WTC11 (cell line): ENCODE results near the gene JAZF1. TPM values are rescaled to one million over a fixed set of nuclear protein-coding genes. Genes with fewer than 3 reads are reported as not detected.

Experiments
- ATAC-seq: fragments of 200-7000 bp; cut with Tn5 transposase; 2 replicates; pipeline ENCODE4 v1.10.0; 2021; ENCODE audit warnings: mild to moderate bottlenecking, moderate library complexity
- CTCF ChIA-PET: fragments of 300-600 bp; sonication (Branson Sonifier 250); formaldehyde crosslinking; loops from one replicate; lab custom pipeline; 2021; ENCODE audit warnings: antibody characterized with exemption; lab: Charles Lee
- POLR2A ChIA-PET: fragments of 350-600 bp; sonication (Branson Sonifier 250); formaldehyde crosslinking; loops from one replicate; lab custom pipeline; 2021; ENCODE audit warnings: antibody characterized with exemption; lab: Charles Lee
- DNase-seq: peaks from one replicate; pipeline ENCODE4 v3.0.0; 2021; ENCODE audit warnings: low spot score
- H3K27ac Mint-ChIP-seq: 2 replicates; pipeline ENCODE4 v1.8.0; 2021; ENCODE audit warnings: mixed read lengths
- H3K27me3 Mint-ChIP-seq: 2 replicates; pipeline ENCODE4 v1.8.0; 2021; ENCODE audit warnings: low read depth, mild to moderate bottlenecking, moderate library complexity, mixed read lengths
- H3K36me3 Mint-ChIP-seq: 2 replicates; pipeline ENCODE4 v1.8.0; 2021; ENCODE audit warnings: mixed read lengths
- H3K4me1 Mint-ChIP-seq: 2 replicates; pipeline ENCODE4 v1.8.0; 2022; ENCODE audit warnings: mixed read lengths
- H3K4me3 Mint-ChIP-seq: 2 replicates; pipeline ENCODE4 v1.8.0; 2021; ENCODE audit warnings: mild to moderate bottlenecking, moderate library complexity, mixed read lengths
- H3K9me3 Mint-ChIP-seq: 2 replicates; pipeline ENCODE4 v1.8.0; 2021; ENCODE audit warnings: mixed read lengths
- AR ChIP-seq: fragments of 250-450 bp; sonication (Bioruptor Pico); IDR thresholded peaks from 2 replicates; pipeline ENCODE4 v1.9.0; 2021; ENCODE audit warnings: mild to moderate bottlenecking
- ARID4B ChIP-seq: sonication (generic); formaldehyde crosslinking; IDR thresholded peaks from 2 replicates; pipeline ENCODE4 v1.8.0; 2023; ENCODE audit warnings: missing genetic modification reagents, mild to moderate bottlenecking, borderline replicate concordance
- ETV6 ChIP-seq: sonication (generic); formaldehyde crosslinking; IDR thresholded peaks from 2 replicates; pipeline ENCODE4 v1.8.1; 2022; ENCODE audit warnings: mild to moderate bottlenecking, missing genetic modification reagents
- FOXJ3 ChIP-seq: sonication (generic); formaldehyde crosslinking; IDR thresholded peaks from 2 replicates; pipeline ENCODE4 v1.9.0; 2021; ENCODE audit warnings: missing genetic modification reagents, mild to moderate bottlenecking, borderline replicate concordance
- SMAD3 ChIP-seq: sonication (generic); formaldehyde crosslinking; IDR thresholded peaks from 2 replicates; pipeline ENCODE4 v1.8.0; 2022; ENCODE audit warnings: missing genetic modification reagents, mild to moderate bottlenecking, borderline replicate concordance
- TCF7 ChIP-seq: sonication (generic); formaldehyde crosslinking; IDR thresholded peaks from 2 replicates; pipeline ENCODE4 v1.8.0; 2022; ENCODE audit warnings: mild to moderate bottlenecking, low read depth, missing genetic modification reagents, moderate library complexity
- ZBTB21 ChIP-seq: sonication (generic); formaldehyde crosslinking; IDR thresholded peaks from 2 replicates; pipeline ENCODE4 v1.8.1; 2023; ENCODE audit warnings: mild to moderate bottlenecking, missing genetic modification reagents, borderline replicate concordance
- ZBTB43 ChIP-seq: sonication (generic); formaldehyde crosslinking; IDR thresholded peaks from 2 replicates; pipeline ENCODE4 v1.8.1; 2023; ENCODE audit warnings: mild to moderate bottlenecking, missing genetic modification reagents
- ZNF232 ChIP-seq: sonication (generic); formaldehyde crosslinking; IDR thresholded peaks from 2 replicates; pipeline ENCODE4 v1.8.0; 2022; ENCODE audit warnings: mild to moderate bottlenecking, missing genetic modification reagents
- ZNF671 ChIP-seq: fragments of 250-450 bp; sonication (Bioruptor Pico); IDR thresholded peaks from 2 replicates; pipeline ENCODE4 v1.8.0; 2021; ENCODE audit warnings: mild to moderate bottlenecking
- total RNA-seq: library from RNA; stranded (reverse); gene quantifications from 3 replicates; pipeline ENCODE4 v1.2.3, GENCODE V29; 2021
- TF ChIP-seq, protein P1 (sequence below): fragments of 250-450 bp; sonication (Bioruptor Pico); IDR thresholded peaks from 2 replicates; pipeline ENCODE4 v1.9.0; 2021; ENCODE audit warnings: mild to moderate bottlenecking, borderline replicate concordance
- TF ChIP-seq, protein P2 (sequence below): sonication (generic); formaldehyde crosslinking; IDR thresholded peaks from 2 replicates; pipeline ENCODE4 v1.8.1; 2022; ENCODE audit warnings: mild to moderate bottlenecking, moderate library complexity, missing genetic modification reagents
- TF ChIP-seq, protein P3 (sequence below): sonication (generic); formaldehyde crosslinking; IDR thresholded peaks from 2 replicates; pipeline ENCODE4 v1.8.1; 2022; ENCODE audit warnings: mild to moderate bottlenecking, missing genetic modification reagents, moderate library complexity, borderline replicate concordance
- TF ChIP-seq, protein P4 (sequence below): fragments of 250-450 bp; sonication (Bioruptor Pico); IDR thresholded peaks from 2 replicates; pipeline ENCODE4 v1.8.0; 2021; ENCODE audit warnings: mild to moderate bottlenecking
- TF ChIP-seq, protein P5 (sequence below): sonication (generic); formaldehyde crosslinking; IDR thresholded peaks from 2 replicates; pipeline ENCODE4 v1.8.1; 2022; ENCODE audit warnings: low read depth, missing genetic modification reagents, borderline replicate concordance

The JAZF1 gene
- total RNA-seq, 1 experiment from 2014 or later, result 19.0 TPM

- TF ChIP-seq, protein P1, sequence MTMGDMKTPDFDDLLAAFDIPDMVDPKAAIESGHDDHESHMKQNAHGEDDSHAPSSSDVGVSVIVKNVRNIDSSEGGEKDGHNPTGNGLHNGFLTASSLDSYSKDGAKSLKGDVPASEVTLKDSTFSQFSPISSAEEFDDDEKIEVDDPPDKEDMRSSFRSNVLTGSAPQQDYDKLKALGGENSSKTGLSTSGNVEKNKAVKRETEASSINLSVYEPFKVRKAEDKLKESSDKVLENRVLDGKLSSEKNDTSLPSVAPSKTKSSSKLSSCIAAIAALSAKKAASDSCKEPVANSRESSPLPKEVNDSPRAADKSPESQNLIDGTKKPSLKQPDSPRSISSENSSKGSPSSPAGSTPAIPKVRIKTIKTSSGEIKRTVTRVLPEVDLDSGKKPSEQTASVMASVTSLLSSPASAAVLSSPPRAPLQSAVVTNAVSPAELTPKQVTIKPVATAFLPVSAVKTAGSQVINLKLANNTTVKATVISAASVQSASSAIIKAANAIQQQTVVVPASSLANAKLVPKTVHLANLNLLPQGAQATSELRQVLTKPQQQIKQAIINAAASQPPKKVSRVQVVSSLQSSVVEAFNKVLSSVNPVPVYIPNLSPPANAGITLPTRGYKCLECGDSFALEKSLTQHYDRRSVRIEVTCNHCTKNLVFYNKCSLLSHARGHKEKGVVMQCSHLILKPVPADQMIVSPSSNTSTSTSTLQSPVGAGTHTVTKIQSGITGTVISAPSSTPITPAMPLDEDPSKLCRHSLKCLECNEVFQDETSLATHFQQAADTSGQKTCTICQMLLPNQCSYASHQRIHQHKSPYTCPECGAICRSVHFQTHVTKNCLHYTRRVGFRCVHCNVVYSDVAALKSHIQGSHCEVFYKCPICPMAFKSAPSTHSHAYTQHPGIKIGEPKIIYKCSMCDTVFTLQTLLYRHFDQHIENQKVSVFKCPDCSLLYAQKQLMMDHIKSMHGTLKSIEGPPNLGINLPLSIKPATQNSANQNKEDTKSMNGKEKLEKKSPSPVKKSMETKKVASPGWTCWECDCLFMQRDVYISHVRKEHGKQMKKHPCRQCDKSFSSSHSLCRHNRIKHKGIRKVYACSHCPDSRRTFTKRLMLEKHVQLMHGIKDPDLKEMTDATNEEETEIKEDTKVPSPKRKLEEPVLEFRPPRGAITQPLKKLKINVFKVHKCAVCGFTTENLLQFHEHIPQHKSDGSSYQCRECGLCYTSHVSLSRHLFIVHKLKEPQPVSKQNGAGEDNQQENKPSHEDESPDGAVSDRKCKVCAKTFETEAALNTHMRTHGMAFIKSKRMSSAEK (CRISPR knock-in tag), result no peak
- TF ChIP-seq AR (CRISPR knock-in tag) (no peak), ZBTB21 (CRISPR knock-in tag) (no peak)
- TF ChIP-seq, protein P2, sequence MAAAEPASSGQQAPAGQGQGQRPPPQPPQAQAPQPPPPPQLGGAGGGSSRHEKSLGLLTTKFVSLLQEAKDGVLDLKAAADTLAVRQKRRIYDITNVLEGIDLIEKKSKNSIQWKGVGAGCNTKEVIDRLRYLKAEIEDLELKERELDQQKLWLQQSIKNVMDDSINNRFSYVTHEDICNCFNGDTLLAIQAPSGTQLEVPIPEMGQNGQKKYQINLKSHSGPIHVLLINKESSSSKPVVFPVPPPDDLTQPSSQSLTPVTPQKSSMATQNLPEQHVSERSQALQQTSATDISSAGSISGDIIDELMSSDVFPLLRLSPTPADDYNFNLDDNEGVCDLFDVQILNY, result no peak
Observed at GRCh38 chr7:28105234-28105633, 75.4 kb downstream of the JAZF1 start (continued).

DNA sequence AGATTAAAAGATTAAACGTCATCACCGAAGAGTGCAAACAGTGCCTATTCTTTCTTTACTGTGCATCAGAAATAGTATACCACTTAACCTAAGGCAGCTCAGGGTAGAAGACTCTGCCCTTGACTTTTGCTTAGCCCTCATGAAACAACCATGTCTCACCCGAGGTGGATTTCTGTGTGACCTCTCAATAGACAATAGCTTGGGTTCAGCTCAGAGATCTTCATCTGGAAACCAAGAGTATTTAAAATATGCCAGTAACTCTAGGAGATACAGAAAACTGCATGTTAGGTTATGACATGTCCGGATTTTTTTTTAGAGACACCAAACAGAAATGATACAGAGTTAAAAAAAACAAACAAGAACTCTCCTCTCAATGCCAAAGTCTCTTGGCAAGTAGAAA, 75.8 kb downstream of the JAZF1 start:
- Mint-ChIP-seq H3K36me3 (peaks cover 2% of the 10 kb centered on the region; the same call in 1 of the 2 replicates), H3K4me1 (peaks cover 47% of the 10 kb centered on the region), H3K4me3 (no peak overlapping the region), H3K9me3 (no peaks in the 10 kb centered on the region), H3K27ac (no peak overlapping the region), H3K27me3 (no peaks in the 10 kb centered on the region)
- ChIA-PET POLR2A (interaction anchor here (0.5 kb wide), 1 partner anchor 42 kb away, joined by 3 read pairs; no protein-coding TSS in a partner anchor), CTCF (interaction anchor here (0.9 to 2.6 kb wide), 4 partner anchors 7 to 43 kb away, joined by 4 to 16 read pairs (median 8); no protein-coding TSS in a partner anchor)
- no peak for DNase-seq
- no peak for ATAC-seq
- TF ChIP-seq, protein P3, sequence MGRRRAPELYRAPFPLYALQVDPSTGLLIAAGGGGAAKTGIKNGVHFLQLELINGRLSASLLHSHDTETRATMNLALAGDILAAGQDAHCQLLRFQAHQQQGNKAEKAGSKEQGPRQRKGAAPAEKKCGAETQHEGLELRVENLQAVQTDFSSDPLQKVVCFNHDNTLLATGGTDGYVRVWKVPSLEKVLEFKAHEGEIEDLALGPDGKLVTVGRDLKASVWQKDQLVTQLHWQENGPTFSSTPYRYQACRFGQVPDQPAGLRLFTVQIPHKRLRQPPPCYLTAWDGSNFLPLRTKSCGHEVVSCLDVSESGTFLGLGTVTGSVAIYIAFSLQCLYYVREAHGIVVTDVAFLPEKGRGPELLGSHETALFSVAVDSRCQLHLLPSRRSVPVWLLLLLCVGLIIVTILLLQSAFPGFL (CRISPR knock-in tag), result no peak
- TF ChIP-seq ETV6 (CRISPR knock-in tag) (no peak), FOXJ3 (no peak), ZNF232 (no peak), ARID4B (CRISPR knock-in tag) (no peak), SMAD3 (CRISPR knock-in tag) (no peak), ZNF671 (CRISPR knock-in tag) (no peak), ZBTB43 (CRISPR knock-in tag) (no peak), TCF7 (no peak)
- TF ChIP-seq, protein P2, result no peak
- TF ChIP-seq, protein P4, sequence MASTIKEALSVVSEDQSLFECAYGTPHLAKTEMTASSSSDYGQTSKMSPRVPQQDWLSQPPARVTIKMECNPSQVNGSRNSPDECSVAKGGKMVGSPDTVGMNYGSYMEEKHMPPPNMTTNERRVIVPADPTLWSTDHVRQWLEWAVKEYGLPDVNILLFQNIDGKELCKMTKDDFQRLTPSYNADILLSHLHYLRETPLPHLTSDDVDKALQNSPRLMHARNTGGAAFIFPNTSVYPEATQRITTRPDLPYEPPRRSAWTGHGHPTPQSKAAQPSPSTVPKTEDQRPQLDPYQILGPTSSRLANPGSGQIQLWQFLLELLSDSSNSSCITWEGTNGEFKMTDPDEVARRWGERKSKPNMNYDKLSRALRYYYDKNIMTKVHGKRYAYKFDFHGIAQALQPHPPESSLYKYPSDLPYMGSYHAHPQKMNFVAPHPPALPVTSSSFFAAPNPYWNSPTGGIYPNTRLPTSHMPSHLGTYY, result no peak
- TF ChIP-seq, protein P5, sequence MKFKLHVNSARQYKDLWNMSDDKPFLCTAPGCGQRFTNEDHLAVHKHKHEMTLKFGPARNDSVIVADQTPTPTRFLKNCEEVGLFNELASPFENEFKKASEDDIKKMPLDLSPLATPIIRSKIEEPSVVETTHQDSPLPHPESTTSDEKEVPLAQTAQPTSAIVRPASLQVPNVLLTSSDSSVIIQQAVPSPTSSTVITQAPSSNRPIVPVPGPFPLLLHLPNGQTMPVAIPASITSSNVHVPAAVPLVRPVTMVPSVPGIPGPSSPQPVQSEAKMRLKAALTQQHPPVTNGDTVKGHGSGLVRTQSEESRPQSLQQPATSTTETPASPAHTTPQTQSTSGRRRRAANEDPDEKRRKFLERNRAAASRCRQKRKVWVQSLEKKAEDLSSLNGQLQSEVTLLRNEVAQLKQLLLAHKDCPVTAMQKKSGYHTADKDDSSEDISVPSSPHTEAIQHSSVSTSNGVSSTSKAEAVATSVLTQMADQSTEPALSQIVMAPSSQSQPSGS, result no peak
